Epithelial cell of esophagus (primary cell): ENCODE results near the gene LNX1.

ENCODE experiments used
- DNase-seq: peaks from one replicate; pipeline ENCODE4 v3.0.0; 2010; ENCODE audit warnings: low read depth
- H3K4me3 ChIP-seq: 2 replicates; pipeline ENCODE4 v1.5.1; 2011; ENCODE audit warnings: mild to moderate bottlenecking, low read length, control low read depth
- CTCF ChIP-seq: IDR thresholded peaks from 2 replicates; pipeline ENCODE4 v1.5.1; 2011; ENCODE audit warnings: low read depth, mild to moderate bottlenecking, low read length, control low read depth, inconsistent platforms; ENCODE audit not compliant: insufficient read depth; ENCODE audit errors: missing control alignments

Gene LNX1

GRCh38 chr4:53545942-53546581 lies 45.2 kb downstream of the LNX1 start:
- H3K4me3 ChIP-seq: no peak overlapping the region
- TF ChIP-seq CTCF: no peak
- DNase-seq: no peak

- no peak for DNase-seq
- H3K4me3 ChIP-seq: no peak overlapping the region
- no peak for TF ChIP-seq CTCF
Observed at GRCh38 chr4:53545273-53545672, 46.0 kb downstream of the LNX1 start.

- no peak for TF ChIP-seq CTCF
- no peak for DNase-seq
- no peak overlapping the region for H3K4me3 ChIP-seq
Observed at GRCh38 chr4:53543561-53543960, 47.7 kb downstream of the LNX1 start.

- H3K4me3 ChIP-seq: no peak overlapping the region
- DNase-seq: peak; percentile 75
- TF ChIP-seq CTCF: no peak
Observed at GRCh38 chr4:53541577-53542206, 49.6 kb downstream of the LNX1 start.

GRCh38 chr4:53538756-53539155 lies 52.5 kb downstream of the LNX1 start:
- no peak overlapping the region for H3K4me3 ChIP-seq
- no peak for DNase-seq
- TF ChIP-seq CTCF: no peak

- DNase-seq: peak; percentile 55
- no peak overlapping the region for H3K4me3 ChIP-seq
- TF ChIP-seq CTCF: no peak
Observed at GRCh38 chr4:53537606-53538005, 53.7 kb downstream of the LNX1 start.

GRCh38 chr4:53536328-53536727 lies 55.0 kb downstream of the LNX1 start:
- DNase-seq: no peak

More at GRCh38 chr4:53536328-53536727, 55.0 kb downstream of the LNX1 start:
- no peak for TF ChIP-seq CTCF
- H3K4me3 ChIP-seq: no peak overlapping the region
